Liver (tissue), 9 donors: ENCODE measurements around the gene NSFL1C. TPM values are rescaled to one million over a fixed set of nuclear protein-coding genes. Genes with fewer than 3 reads are reported as not detected.

ENCODE experiments used
- DNase-seq: peaks from one replicate; pipeline ENCODE4 v3.0.0-alpha.2; 2017; ENCODE audit warnings: low spot score
- H3K27ac ChIP-seq, 2 donors: one replicate each; pipeline ENCODE4 v1.7.0; 2013; ENCODE audit warnings: inconsistent platforms in 2 of 2, low read length in 2 of 2, control low read depth in 1 of 2, low read depth in 1 of 2, mild to moderate bottlenecking in 1 of 2
- H3K27me3 ChIP-seq, 4 donors: one replicate each; pipeline versions ENCODE4 v1.6.1 to v1.7.0; 2013; ENCODE audit warnings: low read length in 3 of 4, inconsistent platforms in 1 of 4, mild to moderate bottlenecking in 1 of 4, moderate library complexity in 1 of 4; ENCODE audit not compliant: control insufficient read depth in 4 of 4, insufficient read depth in 4 of 4
- H3K36me3 ChIP-seq, 4 donors: one replicate each; pipeline versions ENCODE4 v1.6.1 to v1.7.0; 2013; ENCODE audit warnings: low read length in 3 of 4, mild to moderate bottlenecking in 3 of 4, low read depth in 1 of 4, moderate library complexity in 1 of 4; ENCODE audit not compliant: control insufficient read depth in 4 of 4, insufficient read depth in 3 of 4
- H3K4me1 ChIP-seq, 4 donors: one replicate each; pipeline versions ENCODE4 v1.6.1 to v1.7.0; 2013; ENCODE audit warnings: low read length in 3 of 4, mild to moderate bottlenecking in 3 of 4, moderate library complexity in 1 of 4; ENCODE audit not compliant: control insufficient read depth in 4 of 4, insufficient read depth in 4 of 4
- H3K4me3 ChIP-seq, 3 donors: one replicate each; pipeline versions ENCODE4 v1.6.1 to v1.7.0; 2013; ENCODE audit warnings: low read length in 3 of 3, control low read depth in 1 of 3, low read depth in 1 of 3, mild to moderate bottlenecking in 1 of 3
- H3K9ac ChIP-seq, 2 donors: one replicate each; pipeline ENCODE4 v1.7.0; 2013; ENCODE audit warnings: low read length in 2 of 2, mild to moderate bottlenecking in 2 of 2, moderate library complexity in 2 of 2, control low read depth in 1 of 2, low read depth in 1 of 2
- H3K9me3 ChIP-seq, 4 donors: one replicate each; pipeline versions ENCODE4 v1.6.1 to v1.7.0; 2013; ENCODE audit warnings: low read length in 3 of 4; ENCODE audit not compliant: control insufficient read depth in 4 of 4
- EGR1 ChIP-seq, 2 donors: IDR thresholded peaks; 2 replicates each; pipeline ENCODE4 v1.6.1; 2016 to 2018; ENCODE audit warnings: antibody characterized with exemption in 2 of 2, low read depth in 2 of 2
- FOXA1 ChIP-seq: IDR thresholded peaks from 2 replicates; pipeline ENCODE4 v1.6.1; 2016; ENCODE audit warnings: antibody characterized with exemption
- FOXA2 ChIP-seq: IDR thresholded peaks from 2 replicates; pipeline ENCODE4 v1.6.1; 2016; ENCODE audit warnings: antibody characterized with exemption
- GABPA ChIP-seq, 2 donors: IDR thresholded peaks in 1 of 2; conservative IDR thresholded peaks in 1 of 2; 2 replicates each; pipeline ENCODE4 v1.6.1; 2016; ENCODE audit warnings: antibody characterized with exemption in 2 of 2, mild to moderate bottlenecking in 1 of 2, moderate library complexity in 1 of 2
- HNF4A ChIP-seq, 2 donors: conservative IDR thresholded peaks; 2 replicates each; pipeline ENCODE4 v1.6.1; 2016; ENCODE audit warnings: antibody characterized with exemption in 2 of 2, mild to moderate bottlenecking in 2 of 2
- HNF4G ChIP-seq: IDR thresholded peaks from 2 replicates; pipeline ENCODE4 v1.6.1; 2016; ENCODE audit warnings: antibody characterized with exemption
- JUND ChIP-seq, 2 donors: IDR thresholded peaks; 2 replicates each; pipeline ENCODE4 v1.6.1; 2016; ENCODE audit warnings: antibody characterized with exemption in 2 of 2
- NR2F2 ChIP-seq: IDR thresholded peaks from 2 replicates; pipeline ENCODE4 v1.6.1; 2016; ENCODE audit warnings: antibody characterized with exemption
- RXRA ChIP-seq, 2 donors: IDR thresholded peaks; 2 replicates each; pipeline ENCODE4 v1.6.1; 2017 to 2018; ENCODE audit warnings: antibody characterized with exemption in 2 of 2, mild to moderate bottlenecking in 1 of 2
- SP1 ChIP-seq: IDR thresholded peaks from 2 replicates; pipeline ENCODE4 v1.6.1; 2018; ENCODE audit warnings: antibody characterized with exemption, mild to moderate bottlenecking
- TAF1 ChIP-seq: conservative IDR thresholded peaks from 2 replicates; pipeline ENCODE4 v1.6.1; 2016; ENCODE audit warnings: antibody characterized with exemption, mild to moderate bottlenecking
- YY1 ChIP-seq: IDR thresholded peaks from 2 replicates; pipeline ENCODE4 v1.6.1; 2016; ENCODE audit warnings: antibody characterized with exemption, mild to moderate bottlenecking
- WGBS: extraction: QIAGEN DNeasy Blood & Tissue Kit; methylation state at CpG from one replicate; pipeline ENCODE4 v1.1.7; 2013; 5-methylcytosine and 5-hydroxymethylcytosine counted together
- polyA plus RNA-seq, 2 donors: library from polyadenylated mRNA; stranded (reverse) in 1 of 2; unstranded in 1 of 2; fragments of 200-250 nt in 1 of 2; fragments of >200 nt in 1 of 2; fragmentation: Nextera tagmentation in 1 of 2; extraction: Ambion mirVana in 1 of 2; gene quantifications; one replicate each; pipeline versions ENCODE4 v1.2.1 to v1.2.3, GENCODE V29; 2013 to 2015
- total RNA-seq, 2 donors: library from RNA; depleted of rRNA; stranded (reverse); fragments of >200 nt; gene quantifications; one replicate each; pipeline ENCODE4 v1.2.3, GENCODE V29; 2014
- TF ChIP-seq, protein P1 (sequence below): IDR thresholded peaks from 2 replicates; pipeline ENCODE4 v1.6.1; 2016; ENCODE audit warnings: antibody characterized with exemption
- TF ChIP-seq, protein P2 (sequence below): IDR thresholded peaks from 2 replicates; pipeline ENCODE4 v1.6.1; 2016; ENCODE audit warnings: antibody characterized with exemption
- TF ChIP-seq, protein P3 (sequence below): IDR thresholded peaks from 2 replicates; pipeline ENCODE4 v1.6.1; 2016; ENCODE audit warnings: antibody characterized with exemption, mild to moderate bottlenecking
- TF ChIP-seq, protein P4 (sequence below): IDR thresholded peaks from 2 replicates; pipeline ENCODE4 v1.6.1; 2016; ENCODE audit warnings: antibody characterized with exemption
- TF ChIP-seq, protein P5 (sequence below): fragments of 150-350 bp; IDR thresholded peaks from 2 replicates; pipeline ENCODE4 v1.5.1; 2017; ENCODE audit warnings: improper control_type of control experiment, low read depth, low read length; ENCODE audit not compliant: missing input control
- donor health status: healthy.
- donor health status: healthy.
- donor health status: healthy.
- donor health status: healthy.
- donor health status: healthy.

Gene NSFL1C
- total and polyA plus RNA-seq, 4 donors, result 13.7 to 49.0 (median 34.7) TPM

DNA sequence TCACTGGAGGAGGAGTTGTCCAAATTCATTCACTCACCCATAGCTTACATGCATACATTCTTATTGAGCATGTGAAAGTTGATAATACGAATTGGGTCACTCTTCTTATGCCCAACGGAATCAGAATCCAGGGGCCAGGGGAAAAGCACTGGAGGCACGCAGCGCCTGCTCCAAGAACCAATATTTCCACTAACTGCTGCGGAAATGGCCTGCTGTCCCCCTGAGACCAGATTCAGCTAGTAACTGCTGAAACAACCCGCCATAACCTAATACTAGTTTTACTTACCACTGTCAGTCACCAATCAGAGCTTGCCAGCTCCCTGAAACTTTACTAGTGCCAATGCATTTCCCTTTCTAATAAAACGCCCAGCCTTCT, 73.2 kb downstream of the NSFL1C start:
- 69% methylated on average over 7 of the region's 7 CpGs for WGBS
- no peaks in the 10 kb centered on the region for H3K27me3 ChIP-seq
- peaks cover 3 to 43% (median 26%) of the 10 kb centered on the region in 4 donors for H3K4me1 ChIP-seq
- H3K9ac ChIP-seq, result peak overlapping the region in 1 of 2 donors; percentile 42
- TF ChIP-seq JUND (IDR thresholded peaks at IDR 0.05) (no peak), HNF4A (conservative IDR thresholded peaks at IDR 0.05) (no peak), HNF4G (no peak), NR2F2 (no peak), YY1 (no peak), GABPA (IDR thresholded peaks at IDR 0.05 in 1 of 2, conservative IDR thresholded peaks at IDR 0.05 in 1 of 2) (no peak), FOXA2 (no peak), EGR1 (IDR thresholded peaks at IDR 0.05; ENCODE audit: low read depth in 2 of 2) (no peak), RXRA (IDR thresholded peaks at IDR 0.05) (no peak)
- TF ChIP-seq, protein P1, sequence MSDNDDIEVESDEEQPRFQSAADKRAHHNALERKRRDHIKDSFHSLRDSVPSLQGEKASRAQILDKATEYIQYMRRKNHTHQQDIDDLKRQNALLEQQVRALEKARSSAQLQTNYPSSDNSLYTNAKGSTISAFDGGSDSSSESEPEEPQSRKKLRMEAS, result no peak
- TF ChIP-seq, protein P2, sequence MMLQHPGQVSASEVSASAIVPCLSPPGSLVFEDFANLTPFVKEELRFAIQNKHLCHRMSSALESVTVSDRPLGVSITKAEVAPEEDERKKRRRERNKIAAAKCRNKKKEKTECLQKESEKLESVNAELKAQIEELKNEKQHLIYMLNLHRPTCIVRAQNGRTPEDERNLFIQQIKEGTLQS, result no peak
- TF ChIP-seq, protein P3, sequence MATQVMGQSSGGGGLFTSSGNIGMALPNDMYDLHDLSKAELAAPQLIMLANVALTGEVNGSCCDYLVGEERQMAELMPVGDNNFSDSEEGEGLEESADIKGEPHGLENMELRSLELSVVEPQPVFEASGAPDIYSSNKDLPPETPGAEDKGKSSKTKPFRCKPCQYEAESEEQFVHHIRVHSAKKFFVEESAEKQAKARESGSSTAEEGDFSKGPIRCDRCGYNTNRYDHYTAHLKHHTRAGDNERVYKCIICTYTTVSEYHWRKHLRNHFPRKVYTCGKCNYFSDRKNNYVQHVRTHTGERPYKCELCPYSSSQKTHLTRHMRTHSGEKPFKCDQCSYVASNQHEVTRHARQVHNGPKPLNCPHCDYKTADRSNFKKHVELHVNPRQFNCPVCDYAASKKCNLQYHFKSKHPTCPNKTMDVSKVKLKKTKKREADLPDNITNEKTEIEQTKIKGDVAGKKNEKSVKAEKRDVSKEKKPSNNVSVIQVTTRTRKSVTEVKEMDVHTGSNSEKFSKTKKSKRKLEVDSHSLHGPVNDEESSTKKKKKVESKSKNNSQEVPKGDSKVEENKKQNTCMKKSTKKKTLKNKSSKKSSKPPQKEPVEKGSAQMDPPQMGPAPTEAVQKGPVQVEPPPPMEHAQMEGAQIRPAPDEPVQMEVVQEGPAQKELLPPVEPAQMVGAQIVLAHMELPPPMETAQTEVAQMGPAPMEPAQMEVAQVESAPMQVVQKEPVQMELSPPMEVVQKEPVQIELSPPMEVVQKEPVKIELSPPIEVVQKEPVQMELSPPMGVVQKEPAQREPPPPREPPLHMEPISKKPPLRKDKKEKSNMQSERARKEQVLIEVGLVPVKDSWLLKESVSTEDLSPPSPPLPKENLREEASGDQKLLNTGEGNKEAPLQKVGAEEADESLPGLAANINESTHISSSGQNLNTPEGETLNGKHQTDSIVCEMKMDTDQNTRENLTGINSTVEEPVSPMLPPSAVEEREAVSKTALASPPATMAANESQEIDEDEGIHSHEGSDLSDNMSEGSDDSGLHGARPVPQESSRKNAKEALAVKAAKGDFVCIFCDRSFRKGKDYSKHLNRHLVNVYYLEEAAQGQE, result no peak
- TF ChIP-seq, protein P4, sequence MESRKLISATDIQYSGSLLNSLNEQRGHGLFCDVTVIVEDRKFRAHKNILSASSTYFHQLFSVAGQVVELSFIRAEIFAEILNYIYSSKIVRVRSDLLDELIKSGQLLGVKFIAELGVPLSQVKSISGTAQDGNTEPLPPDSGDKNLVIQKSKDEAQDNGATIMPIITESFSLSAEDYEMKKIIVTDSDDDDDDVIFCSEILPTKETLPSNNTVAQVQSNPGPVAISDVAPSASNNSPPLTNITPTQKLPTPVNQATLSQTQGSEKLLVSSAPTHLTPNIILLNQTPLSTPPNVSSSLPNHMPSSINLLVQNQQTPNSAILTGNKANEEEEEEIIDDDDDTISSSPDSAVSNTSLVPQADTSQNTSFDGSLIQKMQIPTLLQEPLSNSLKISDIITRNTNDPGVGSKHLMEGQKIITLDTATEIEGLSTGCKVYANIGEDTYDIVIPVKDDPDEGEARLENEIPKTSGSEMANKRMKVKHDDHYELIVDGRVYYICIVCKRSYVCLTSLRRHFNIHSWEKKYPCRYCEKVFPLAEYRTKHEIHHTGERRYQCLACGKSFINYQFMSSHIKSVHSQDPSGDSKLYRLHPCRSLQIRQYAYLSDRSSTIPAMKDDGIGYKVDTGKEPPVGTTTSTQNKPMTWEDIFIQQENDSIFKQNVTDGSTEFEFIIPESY, result no peak
- TF ChIP-seq, protein P5, sequence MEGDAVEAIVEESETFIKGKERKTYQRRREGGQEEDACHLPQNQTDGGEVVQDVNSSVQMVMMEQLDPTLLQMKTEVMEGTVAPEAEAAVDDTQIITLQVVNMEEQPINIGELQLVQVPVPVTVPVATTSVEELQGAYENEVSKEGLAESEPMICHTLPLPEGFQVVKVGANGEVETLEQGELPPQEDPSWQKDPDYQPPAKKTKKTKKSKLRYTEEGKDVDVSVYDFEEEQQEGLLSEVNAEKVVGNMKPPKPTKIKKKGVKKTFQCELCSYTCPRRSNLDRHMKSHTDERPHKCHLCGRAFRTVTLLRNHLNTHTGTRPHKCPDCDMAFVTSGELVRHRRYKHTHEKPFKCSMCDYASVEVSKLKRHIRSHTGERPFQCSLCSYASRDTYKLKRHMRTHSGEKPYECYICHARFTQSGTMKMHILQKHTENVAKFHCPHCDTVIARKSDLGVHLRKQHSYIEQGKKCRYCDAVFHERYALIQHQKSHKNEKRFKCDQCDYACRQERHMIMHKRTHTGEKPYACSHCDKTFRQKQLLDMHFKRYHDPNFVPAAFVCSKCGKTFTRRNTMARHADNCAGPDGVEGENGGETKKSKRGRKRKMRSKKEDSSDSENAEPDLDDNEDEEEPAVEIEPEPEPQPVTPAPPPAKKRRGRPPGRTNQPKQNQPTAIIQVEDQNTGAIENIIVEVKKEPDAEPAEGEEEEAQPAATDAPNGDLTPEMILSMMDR, result no peak
- H3K36me3 ChIP-seq, result no peaks in the 10 kb centered on the region
- H3K27ac ChIP-seq, result peak overlapping the region; percentile 81 to 83
- H3K9me3 ChIP-seq, result no peaks in the 10 kb centered on the region
- H3K4me3 ChIP-seq, result peak overlapping the region; percentile 89 to 97 (median 91)
- no peak for DNase-seq

DNA sequence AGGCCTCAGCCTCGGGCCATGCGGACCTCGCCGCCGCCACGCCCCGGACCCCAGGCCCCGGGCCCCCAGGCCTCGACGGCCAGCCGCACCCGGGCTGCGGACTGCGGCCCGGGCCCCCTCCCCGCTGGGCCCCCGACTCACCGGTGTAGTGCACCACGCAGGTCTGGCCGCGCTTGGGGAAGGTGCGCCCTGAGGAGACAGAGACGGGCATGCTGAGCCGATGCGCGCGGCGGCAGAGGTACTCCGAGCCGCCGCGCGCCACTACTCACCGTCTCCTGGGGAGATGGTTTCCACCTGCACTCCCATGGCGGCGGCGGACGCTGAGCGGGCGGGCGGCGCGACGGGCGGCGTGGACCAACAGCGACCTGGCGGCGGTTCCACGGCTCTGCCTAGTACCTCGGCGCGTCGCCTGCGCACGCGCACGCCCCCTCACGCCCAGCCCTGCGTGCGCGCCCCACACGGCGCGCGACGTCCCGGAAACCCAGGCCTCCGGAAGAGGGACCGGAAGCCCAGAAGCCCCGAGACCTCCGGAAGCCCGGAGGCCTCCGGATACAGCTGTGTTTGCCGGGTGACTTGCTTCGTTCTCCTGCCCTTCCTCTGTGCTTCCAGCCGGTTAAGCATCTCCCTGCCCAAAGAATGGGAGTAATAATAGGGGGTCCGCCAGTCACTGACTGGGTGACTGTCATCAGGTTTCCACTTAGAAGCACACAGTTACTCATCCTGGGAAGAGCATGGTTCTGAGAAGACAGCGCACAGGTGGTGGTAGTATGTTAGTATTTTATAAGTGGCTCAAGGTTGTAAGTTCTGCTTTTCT, 73.7 kb downstream of the NSFL1C start, which contains the start of gene FKBP1A:
Gene FKBP1A, minus strand, starts transcription at position 362 of the 814 bp plus-strand sequence. Its CDS starts 56 bp downstream, at position 306.
- peak; percentile 90 for DNase-seq
- H3K36me3 ChIP-seq, result no peaks in the 10 kb centered on the region
- no peaks in the 10 kb centered on the region for H3K9me3 ChIP-seq
- peak within 1 kb of the TSS; percentile 89 to 97 (median 91) for H3K4me3 ChIP-seq
- WGBS, result under 1% methylated on average over 79 of the region's 79 CpGs
- H3K9ac ChIP-seq, result peak within 1 kb of the TSS; percentile 66 to 91
- peaks cover 3 to 46% (median 26%) of the 10 kb centered on the region in 4 donors for H3K4me1 ChIP-seq
- H3K27me3 ChIP-seq, result no peaks in the 10 kb centered on the region
- H3K27ac ChIP-seq, result peak within 1 kb of the TSS; percentile 81 to 83
- TF ChIP-seq NR2F2 (peak; percentile 79), TAF1 (peak; percentile 16), FOXA1 (no peak), HNF4A (conservative IDR thresholded peaks at IDR 0.05) (peak in 1 of 2 donors; percentile 3), JUND (IDR thresholded peaks at IDR 0.05) (no peak), SP1 (peak; percentile 71), YY1 (no peak), RXRA (IDR thresholded peaks at IDR 0.05) (peak; percentile 10 to 13)
- TF ChIP-seq, protein P5, result peak; percentile 17
- TF ChIP-seq, protein P3, result peak; percentile 59
